ENCODE data around the gene SPEM3. TPM values are rescaled to one million over a fixed set of nuclear protein-coding genes. Genes with fewer than 3 reads are reported as not detected.

Gene SPEM3
- total RNA-seq, 2 donors from 2014 or later: not detected

GRCh38 chr17:7406235-7406825, 22.3 kb upstream of the SPEM3 start:
- peaks cover 0 to 1% of the 10 kb centered on the region in 2 donors for H3K36me3 Mint-ChIP-seq (ENCODE audit: insufficient read depth in 2 of 2)
- H3K27ac Mint-ChIP-seq: no peak overlapping the region
- peaks cover 17% of the 10 kb centered on the region for H3K4me1 Mint-ChIP-seq (ENCODE audit: low read depth)
- peak overlapping the region; percentile 65 to 73 for H3K4me3 Mint-ChIP-seq
- DNase-seq: no peak
- no peak for ATAC-seq (replicated peaks in 1 of 2)
- no peaks in the 10 kb centered on the region for H3K9me3 Mint-ChIP-seq
- peaks cover 6% of the 10 kb centered on the region for H3K27me3 Mint-ChIP-seq (ENCODE audit: low read depth)

- no peaks in the 10 kb centered on the region for H3K9me3 Mint-ChIP-seq
- peaks cover 6% of the 10 kb centered on the region for H3K27me3 Mint-ChIP-seq (ENCODE audit: low read depth)
- H3K4me1 Mint-ChIP-seq (ENCODE audit: low read depth): peaks cover 17% of the 10 kb centered on the region
- H3K4me3 Mint-ChIP-seq: no peak overlapping the region
- H3K36me3 Mint-ChIP-seq (ENCODE audit: insufficient read depth in 2 of 2): peaks cover 0 to 1% of the 10 kb centered on the region in 2 donors
- no peak overlapping the region for H3K27ac Mint-ChIP-seq
- ATAC-seq (replicated peaks in 1 of 2): no peak
- no peak for DNase-seq
Measured at GRCh38 chr17:7407082-7407481, 21.6 kb upstream of the SPEM3 start.

- DNase-seq (no peak), ATAC-seq (replicated peaks in 1 of 2) (no peak)
- Mint-ChIP-seq H3K27ac (no peak within 1 kb of the TSS), H3K9me3 (no peaks in the 10 kb centered on the region), H3K36me3 (ENCODE audit: insufficient read depth in 2 of 2) (peaks cover 0 to 1% of the 10 kb centered on the region in 2 donors), H3K4me3 (peak within 1 kb of the TSS in 1 of 2 donors; percentile 47), H3K27me3 (ENCODE audit: low read depth) (peaks cover 6% of the 10 kb centered on the region), H3K4me1 (ENCODE audit: low read depth) (peaks cover 16% of the 10 kb centered on the region)
Measured at GRCh38 chr17:7407485-7408251, 21.0 kb upstream of the SPEM3 start, which contains the start of gene NLGN2. Gene NLGN2, plus strand, starts transcription at chr17:7407845. Its CDS starts 411 bp downstream, at chr17:7408256.

GRCh38 chr17:7408252-7408727, 20.4 kb upstream of the SPEM3 start:
- H3K4me3 Mint-ChIP-seq: no peak overlapping the region

DNA sequence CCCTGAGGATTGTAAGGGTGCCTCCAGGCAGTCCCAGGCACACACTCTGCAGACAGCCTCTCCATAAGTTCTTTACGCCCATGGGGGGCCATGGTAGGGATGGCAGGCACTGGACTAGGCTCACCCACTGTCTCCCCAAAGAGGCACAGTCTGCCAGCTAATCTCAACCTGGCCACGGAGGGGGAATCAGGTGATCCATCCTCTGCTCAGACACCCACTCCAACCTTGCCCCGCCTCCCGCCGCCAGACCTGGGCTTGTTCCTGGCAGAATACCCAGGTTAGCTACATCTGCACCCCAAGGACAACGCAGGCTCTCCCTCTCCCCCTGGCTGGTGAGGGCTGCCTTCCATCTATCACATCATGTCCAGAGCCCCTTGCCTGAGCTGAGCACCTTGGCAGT, 19.8 kb upstream of the SPEM3 start:
- ATAC-seq (replicated peaks in 1 of 2): no peak
- Mint-ChIP-seq H3K4me3 (no peak overlapping the region), H3K36me3 (ENCODE audit: insufficient read depth in 2 of 2) (peaks cover 0 to 1% of the 10 kb centered on the region in 2 donors), H3K27me3 (ENCODE audit: low read depth) (peaks cover 6% of the 10 kb centered on the region), H3K27ac (no peak overlapping the region), H3K4me1 (ENCODE audit: low read depth) (peaks cover 10% of the 10 kb centered on the region), H3K9me3 (no peaks in the 10 kb centered on the region)
- DNase-seq: no peak

More at GRCh38 chr17:7408252-7408727, 20.4 kb upstream of the SPEM3 start:
- Mint-ChIP-seq H3K36me3 (ENCODE audit: insufficient read depth in 2 of 2) (peaks cover 0 to 1% of the 10 kb centered on the region in 2 donors), H3K27ac (no peak overlapping the region), H3K9me3 (no peaks in the 10 kb centered on the region), H3K27me3 (ENCODE audit: low read depth) (peaks cover 6% of the 10 kb centered on the region), H3K4me1 (ENCODE audit: low read depth) (peaks cover 10% of the 10 kb centered on the region)
- ATAC-seq (replicated peaks in 1 of 2) (no peak), DNase-seq (peak; percentile 9 to 46)

DNA sequence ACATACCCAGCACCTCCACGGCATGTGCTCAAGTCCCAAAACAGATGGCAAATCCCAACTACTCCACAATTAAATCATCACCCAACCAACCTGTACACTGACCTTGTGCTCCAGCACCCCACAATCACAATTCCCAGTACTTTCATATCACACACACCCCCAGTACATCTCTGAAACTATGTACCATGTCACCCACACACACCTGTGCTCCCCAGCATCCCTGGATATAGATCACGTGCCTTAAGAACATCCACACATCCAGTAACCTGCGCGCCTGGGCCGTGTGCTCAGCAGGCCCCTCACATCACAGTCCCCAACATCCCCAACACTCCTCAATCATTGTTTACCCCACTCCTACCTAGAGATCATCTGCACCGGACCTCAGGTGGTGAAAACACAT, 18.9 kb upstream of the SPEM3 start:
- peaks cover 6% of the 10 kb centered on the region for H3K27me3 Mint-ChIP-seq (ENCODE audit: low read depth)
- H3K4me1 Mint-ChIP-seq (ENCODE audit: low read depth): peaks cover 10% of the 10 kb centered on the region
- H3K36me3 Mint-ChIP-seq (ENCODE audit: insufficient read depth in 2 of 2): no peaks in the 10 kb centered on the region
- H3K9me3 Mint-ChIP-seq: no peaks in the 10 kb centered on the region
- no peak for DNase-seq
- no peak overlapping the region for H3K27ac Mint-ChIP-seq
- H3K4me3 Mint-ChIP-seq: no peak overlapping the region
- ATAC-seq (replicated peaks in 1 of 2): no peak

- ATAC-seq (replicated peaks in 1 of 2): no peak
- H3K9me3 Mint-ChIP-seq: no peaks in the 10 kb centered on the region
- peaks cover 4% of the 10 kb centered on the region for H3K27me3 Mint-ChIP-seq (ENCODE audit: low read depth)
- no peak for DNase-seq
- no peaks in the 10 kb centered on the region for H3K36me3 Mint-ChIP-seq (ENCODE audit: insufficient read depth in 2 of 2)
- H3K4me3 Mint-ChIP-seq: no peak overlapping the region
- H3K27ac Mint-ChIP-seq: no peak overlapping the region
- H3K4me1 Mint-ChIP-seq (ENCODE audit: low read depth): peaks cover 4% of the 10 kb centered on the region
Measured at GRCh38 chr17:7410634-7411426, 17.8 kb upstream of the SPEM3 start.

- H3K36me3 Mint-ChIP-seq (ENCODE audit: insufficient read depth in 2 of 2): no peaks in the 10 kb centered on the region
- DNase-seq: no peak
- no peaks in the 10 kb centered on the region for H3K27me3 Mint-ChIP-seq (ENCODE audit: low read depth)
Measured at GRCh38 chr17:7411427-7411750, 17.3 kb upstream of the SPEM3 start.

DNA sequence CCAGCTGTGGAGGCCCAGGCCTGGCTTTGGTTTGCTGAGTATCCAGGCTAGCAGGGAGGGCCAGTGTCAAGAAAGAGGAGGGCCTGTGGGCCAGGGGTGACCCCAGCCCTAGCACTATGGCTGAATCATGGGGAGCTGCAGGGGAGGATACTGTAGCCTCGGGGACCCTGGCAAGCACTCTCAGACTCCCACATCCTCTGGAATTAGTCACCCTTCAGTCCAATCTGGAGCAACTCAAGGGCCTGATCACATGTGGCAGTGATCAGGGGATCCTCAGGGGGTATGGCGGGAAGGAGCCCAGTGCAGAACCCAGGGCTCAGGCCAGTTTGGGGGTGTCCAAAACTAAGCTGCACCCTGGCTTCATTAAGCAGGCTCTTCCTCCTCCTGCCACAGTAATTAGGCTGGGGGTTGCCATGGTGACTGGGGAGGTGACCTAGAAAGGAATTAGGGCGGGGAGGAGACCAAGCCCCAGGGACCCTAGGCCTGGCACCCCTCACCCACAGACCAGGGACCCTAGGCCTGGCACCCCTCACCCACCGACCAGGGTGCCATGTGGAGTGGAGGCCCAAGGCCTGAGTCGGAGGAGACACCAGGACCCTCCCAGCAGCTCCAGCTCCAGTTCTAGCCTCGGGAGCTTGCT, 15.2 kb upstream of the SPEM3 start:
- no peak for ATAC-seq (replicated peaks in 1 of 2)
- no peaks in the 10 kb centered on the region for H3K36me3 Mint-ChIP-seq (ENCODE audit: insufficient read depth in 2 of 2)
- no peak overlapping the region for H3K27ac Mint-ChIP-seq
- no peak for DNase-seq
- no peaks in the 10 kb centered on the region for H3K27me3 Mint-ChIP-seq (ENCODE audit: low read depth)
- no peak overlapping the region for H3K4me3 Mint-ChIP-seq
- H3K9me3 Mint-ChIP-seq: no peaks in the 10 kb centered on the region
- H3K4me1 Mint-ChIP-seq (ENCODE audit: low read depth): no peaks in the 10 kb centered on the region

More at GRCh38 chr17:7411427-7411750, 17.3 kb upstream of the SPEM3 start:
- Mint-ChIP-seq H3K4me1 (ENCODE audit: low read depth) (no peaks in the 10 kb centered on the region), H3K27ac (no peak overlapping the region), H3K4me3 (no peak overlapping the region), H3K9me3 (no peaks in the 10 kb centered on the region)
- ATAC-seq (replicated peaks in 1 of 2): no peak

GRCh38 chr17:7414837-7415236, 13.8 kb upstream of the SPEM3 start:
- Mint-ChIP-seq H3K27me3 (ENCODE audit: low read depth) (no peaks in the 10 kb centered on the region), H3K36me3 (ENCODE audit: insufficient read depth in 2 of 2) (no peaks in the 10 kb centered on the region), H3K4me1 (ENCODE audit: low read depth) (no peaks in the 10 kb centered on the region), H3K27ac (no peak overlapping the region), H3K4me3 (no peak overlapping the region), H3K9me3 (no peaks in the 10 kb centered on the region)
- ATAC-seq (replicated peaks in 1 of 2): no peak
- DNase-seq: no peak

DNA sequence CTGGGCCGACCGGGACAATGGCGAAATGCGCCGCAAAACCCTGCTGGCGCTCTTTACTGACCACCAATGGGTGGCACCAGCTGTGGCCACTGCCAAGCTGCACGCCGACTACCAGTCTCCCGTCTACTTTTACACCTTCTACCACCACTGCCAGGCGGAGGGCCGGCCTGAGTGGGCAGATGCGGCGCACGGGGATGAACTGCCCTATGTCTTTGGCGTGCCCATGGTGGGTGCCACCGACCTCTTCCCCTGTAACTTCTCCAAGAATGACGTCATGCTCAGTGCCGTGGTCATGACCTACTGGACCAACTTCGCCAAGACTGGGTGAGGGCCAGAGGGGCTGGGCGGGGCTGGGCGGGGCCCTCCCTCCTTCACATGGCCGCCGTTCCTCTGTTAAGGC, 12.9 kb upstream of the SPEM3 start:
- DNase-seq: no peak
- ATAC-seq (replicated peaks in 1 of 2): no peak
- H3K9me3 Mint-ChIP-seq: no peaks in the 10 kb centered on the region
- H3K36me3 Mint-ChIP-seq (ENCODE audit: insufficient read depth in 2 of 2): no peaks in the 10 kb centered on the region
- no peaks in the 10 kb centered on the region for H3K4me1 Mint-ChIP-seq (ENCODE audit: low read depth)
- H3K27ac Mint-ChIP-seq: no peak overlapping the region
- no peaks in the 10 kb centered on the region for H3K27me3 Mint-ChIP-seq (ENCODE audit: low read depth)
- H3K4me3 Mint-ChIP-seq: no peak overlapping the region

DNA sequence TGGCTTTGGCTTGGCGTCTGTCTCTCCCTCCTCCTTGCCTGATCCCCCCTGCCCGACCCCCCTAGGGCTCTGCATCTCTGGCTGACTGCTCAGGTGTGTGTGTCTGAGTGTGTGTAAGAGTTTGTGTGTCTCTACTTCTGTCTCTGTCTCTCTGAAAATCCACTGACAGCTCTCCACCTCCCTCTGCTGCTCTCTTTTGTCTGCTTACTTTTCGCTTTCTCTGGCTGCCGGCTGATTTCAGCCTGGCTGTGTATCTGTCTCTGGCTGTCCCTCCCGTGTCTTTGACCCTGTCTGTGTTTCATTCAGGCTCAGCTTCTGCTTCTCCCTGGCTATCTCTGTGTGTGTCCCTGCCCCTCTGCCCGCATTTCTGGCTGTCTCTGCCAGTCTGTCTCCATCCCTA, 12.3 kb upstream of the SPEM3 start:
- DNase-seq (no peak), ATAC-seq (replicated peaks in 1 of 2) (no peak)
- Mint-ChIP-seq H3K4me3 (no peak overlapping the region), H3K4me1 (ENCODE audit: low read depth) (no peaks in the 10 kb centered on the region), H3K27me3 (ENCODE audit: low read depth) (no peaks in the 10 kb centered on the region), H3K36me3 (ENCODE audit: insufficient read depth in 2 of 2) (no peaks in the 10 kb centered on the region), H3K9me3 (no peaks in the 10 kb centered on the region), H3K27ac (no peak overlapping the region)

Data from activated T-cell treated with anti-CD3 and anti-CD28 coated beads, Interleukin-2, amount 50 U/mL, for 72 hours (primary cell).